ENCODE data around the gene RDH14.

RDH14 gene

DNA sequence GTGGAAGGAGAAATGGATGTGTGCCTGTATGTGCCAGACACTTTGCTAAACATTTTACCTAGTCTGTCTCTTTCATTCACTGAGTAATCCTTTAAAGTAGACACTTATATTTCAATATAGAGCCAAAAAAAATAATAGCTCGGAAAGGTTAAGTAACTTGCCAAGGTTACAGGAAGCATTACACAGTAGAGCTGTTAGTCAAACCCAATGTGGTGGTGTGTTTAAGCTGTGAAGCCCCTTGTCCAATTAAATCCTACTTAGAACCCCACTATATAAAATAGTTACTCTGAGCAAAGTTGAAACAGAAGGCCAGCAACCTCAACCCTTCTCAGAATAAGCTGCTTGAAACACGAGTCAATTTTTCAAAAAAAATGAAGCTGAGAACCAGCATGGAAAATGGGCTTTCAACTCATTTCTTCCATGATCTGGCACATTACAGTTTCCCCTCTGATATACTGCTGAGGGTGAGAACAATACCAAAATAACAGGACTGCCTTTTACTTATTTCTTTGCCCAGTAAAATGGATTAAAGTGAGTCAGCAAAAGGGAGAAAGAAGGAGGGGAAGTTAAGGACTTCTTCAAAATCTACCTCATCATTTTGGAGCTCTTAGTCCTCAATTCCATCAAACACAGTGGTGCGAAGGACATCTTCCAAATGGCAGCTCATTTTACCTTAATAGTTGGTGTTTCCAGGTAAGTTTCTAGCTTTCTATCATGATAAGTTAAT lies 7.9 kb downstream of the RDH14 start:
- no peak overlapping the region for H3K27ac ChIP-seq (replicated peaks)
- DNase-seq (ENCODE audit: low read depth in 1 of 2, low spot score in 1 of 2) = no peak
- H3K27me3 ChIP-seq (ENCODE audit: insufficient read depth, poor library complexity, severe bottlenecking) = no peaks in the 10 kb centered on the region
- TF ChIP-seq, protein P1, sequence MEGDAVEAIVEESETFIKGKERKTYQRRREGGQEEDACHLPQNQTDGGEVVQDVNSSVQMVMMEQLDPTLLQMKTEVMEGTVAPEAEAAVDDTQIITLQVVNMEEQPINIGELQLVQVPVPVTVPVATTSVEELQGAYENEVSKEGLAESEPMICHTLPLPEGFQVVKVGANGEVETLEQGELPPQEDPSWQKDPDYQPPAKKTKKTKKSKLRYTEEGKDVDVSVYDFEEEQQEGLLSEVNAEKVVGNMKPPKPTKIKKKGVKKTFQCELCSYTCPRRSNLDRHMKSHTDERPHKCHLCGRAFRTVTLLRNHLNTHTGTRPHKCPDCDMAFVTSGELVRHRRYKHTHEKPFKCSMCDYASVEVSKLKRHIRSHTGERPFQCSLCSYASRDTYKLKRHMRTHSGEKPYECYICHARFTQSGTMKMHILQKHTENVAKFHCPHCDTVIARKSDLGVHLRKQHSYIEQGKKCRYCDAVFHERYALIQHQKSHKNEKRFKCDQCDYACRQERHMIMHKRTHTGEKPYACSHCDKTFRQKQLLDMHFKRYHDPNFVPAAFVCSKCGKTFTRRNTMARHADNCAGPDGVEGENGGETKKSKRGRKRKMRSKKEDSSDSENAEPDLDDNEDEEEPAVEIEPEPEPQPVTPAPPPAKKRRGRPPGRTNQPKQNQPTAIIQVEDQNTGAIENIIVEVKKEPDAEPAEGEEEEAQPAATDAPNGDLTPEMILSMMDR (IDR thresholded peaks at IDR 0.05; ENCODE audit: insufficient read depth, low read length) = no peak
- no peak for TF ChIP-seq POLR2AphosphoS5 (IDR thresholded peaks at IDR 0.05; ENCODE audit: low read depth)
- TF ChIP-seq, protein P2, sequence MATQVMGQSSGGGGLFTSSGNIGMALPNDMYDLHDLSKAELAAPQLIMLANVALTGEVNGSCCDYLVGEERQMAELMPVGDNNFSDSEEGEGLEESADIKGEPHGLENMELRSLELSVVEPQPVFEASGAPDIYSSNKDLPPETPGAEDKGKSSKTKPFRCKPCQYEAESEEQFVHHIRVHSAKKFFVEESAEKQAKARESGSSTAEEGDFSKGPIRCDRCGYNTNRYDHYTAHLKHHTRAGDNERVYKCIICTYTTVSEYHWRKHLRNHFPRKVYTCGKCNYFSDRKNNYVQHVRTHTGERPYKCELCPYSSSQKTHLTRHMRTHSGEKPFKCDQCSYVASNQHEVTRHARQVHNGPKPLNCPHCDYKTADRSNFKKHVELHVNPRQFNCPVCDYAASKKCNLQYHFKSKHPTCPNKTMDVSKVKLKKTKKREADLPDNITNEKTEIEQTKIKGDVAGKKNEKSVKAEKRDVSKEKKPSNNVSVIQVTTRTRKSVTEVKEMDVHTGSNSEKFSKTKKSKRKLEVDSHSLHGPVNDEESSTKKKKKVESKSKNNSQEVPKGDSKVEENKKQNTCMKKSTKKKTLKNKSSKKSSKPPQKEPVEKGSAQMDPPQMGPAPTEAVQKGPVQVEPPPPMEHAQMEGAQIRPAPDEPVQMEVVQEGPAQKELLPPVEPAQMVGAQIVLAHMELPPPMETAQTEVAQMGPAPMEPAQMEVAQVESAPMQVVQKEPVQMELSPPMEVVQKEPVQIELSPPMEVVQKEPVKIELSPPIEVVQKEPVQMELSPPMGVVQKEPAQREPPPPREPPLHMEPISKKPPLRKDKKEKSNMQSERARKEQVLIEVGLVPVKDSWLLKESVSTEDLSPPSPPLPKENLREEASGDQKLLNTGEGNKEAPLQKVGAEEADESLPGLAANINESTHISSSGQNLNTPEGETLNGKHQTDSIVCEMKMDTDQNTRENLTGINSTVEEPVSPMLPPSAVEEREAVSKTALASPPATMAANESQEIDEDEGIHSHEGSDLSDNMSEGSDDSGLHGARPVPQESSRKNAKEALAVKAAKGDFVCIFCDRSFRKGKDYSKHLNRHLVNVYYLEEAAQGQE (IDR thresholded peaks at IDR 0.05; ENCODE audit: insufficient replicate concordance, low read depth) = no peak
- TF ChIP-seq SPI1 (IDR thresholded peaks at IDR 0.05; ENCODE audit: borderline replicate concordance, low read depth) = no peak; the same call in 1 of the 2 replicates
- TF ChIP-seq GABPA (IDR thresholded peaks at IDR 0.05; ENCODE audit: low read depth) = no peak
- no peak overlapping the region for H3K4me3 ChIP-seq (replicated peaks; ENCODE audit: insufficient read depth, low read length)

DNA sequence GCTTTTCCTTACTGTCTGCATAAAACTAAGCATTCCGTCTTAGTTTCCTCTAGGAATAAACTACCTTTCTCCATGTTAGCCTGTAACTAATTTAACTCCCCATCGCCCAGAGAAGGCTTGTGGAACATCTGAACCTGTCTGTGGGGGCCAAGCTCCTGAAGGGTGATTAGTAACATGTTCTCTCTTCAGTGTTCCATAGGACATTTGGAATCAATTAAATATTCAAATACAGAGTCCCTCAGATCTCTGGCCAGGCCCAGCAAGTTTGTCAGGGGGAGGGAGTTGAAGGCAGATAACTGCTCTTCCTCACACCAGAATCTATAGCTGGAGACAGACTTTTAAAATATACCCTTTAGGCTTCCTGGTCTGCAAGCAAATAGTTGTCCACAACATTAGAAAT lies 8.8 kb downstream of the RDH14 start:
- Histone ChIP-seq H3K27me3 (ENCODE audit: insufficient read depth, poor library complexity, severe bottlenecking) (no peaks in the 10 kb centered on the region), H3K4me3 (replicated peaks; ENCODE audit: insufficient read depth, low read length) (no peak overlapping the region), H3K27ac (replicated peaks) (no peak overlapping the region)
- no peak for DNase-seq (ENCODE audit: low read depth in 1 of 2, low spot score in 1 of 2)
- TF ChIP-seq SPI1 (IDR thresholded peaks at IDR 0.05; ENCODE audit: borderline replicate concordance, low read depth) (no peak), GABPA (IDR thresholded peaks at IDR 0.05; ENCODE audit: low read depth) (no peak), POLR2AphosphoS5 (IDR thresholded peaks at IDR 0.05; ENCODE audit: low read depth) (no peak)
- TF ChIP-seq, protein P1 (IDR thresholded peaks at IDR 0.05; ENCODE audit: insufficient read depth, low read length) = no peak
- TF ChIP-seq, protein P2 (IDR thresholded peaks at IDR 0.05; ENCODE audit: insufficient replicate concordance, low read depth) = no peak

DNA sequence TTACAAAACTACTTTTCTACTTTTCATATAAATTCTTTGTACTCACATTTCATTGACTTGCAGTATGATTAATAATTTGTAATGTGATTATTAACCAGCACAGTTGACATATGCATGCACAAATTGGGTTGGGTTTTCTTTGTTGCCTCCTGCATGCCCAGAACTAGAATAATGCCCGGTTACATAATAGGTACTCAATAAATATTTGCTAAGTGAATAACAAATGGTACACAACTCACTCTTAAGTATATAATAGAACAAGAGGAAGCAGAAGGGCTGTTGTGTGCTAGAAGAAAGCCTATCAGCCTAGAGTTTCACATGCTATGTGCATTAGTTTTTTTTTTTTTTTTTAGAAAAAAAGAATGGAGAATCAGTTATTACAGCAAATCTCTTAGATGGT lies 9.3 kb downstream of the RDH14 start:
- Histone ChIP-seq H3K4me3 (replicated peaks; ENCODE audit: insufficient read depth, low read length) (no peak overlapping the region), H3K27ac (replicated peaks) (no peak overlapping the region), H3K27me3 (ENCODE audit: insufficient read depth, poor library complexity, severe bottlenecking) (no peaks in the 10 kb centered on the region)
- TF ChIP-seq GABPA (IDR thresholded peaks at IDR 0.05; ENCODE audit: low read depth) = no peak
- no peak for TF ChIP-seq POLR2AphosphoS5 (IDR thresholded peaks at IDR 0.05; ENCODE audit: low read depth)
- TF ChIP-seq, protein P2 (IDR thresholded peaks at IDR 0.05; ENCODE audit: insufficient replicate concordance, low read depth) = no peak
- no peak for TF ChIP-seq SPI1 (IDR thresholded peaks at IDR 0.05; ENCODE audit: borderline replicate concordance, low read depth)
- TF ChIP-seq, protein P1 (IDR thresholded peaks at IDR 0.05; ENCODE audit: insufficient read depth, low read length) = no peak
- DNase-seq (ENCODE audit: low read depth in 1 of 2, low spot score in 1 of 2) = no peak
